GM19452 (cell line): Measurements from ENCODE around the gene TBCE.
"Not testable (repeated sequence)": the region's sequence is repeated elsewhere in the genome, so short reads cannot be mapped to it uniquely, and the experiment has no call there.

Source experiments
- ATAC-seq: cut with Tn5 transposase; IDR thresholded peaks from one replicate; pipeline ENCODE4 v1.9.1; 2021; ENCODE audit not compliant: unreplicated experiment

Gene TBCE

DNA sequence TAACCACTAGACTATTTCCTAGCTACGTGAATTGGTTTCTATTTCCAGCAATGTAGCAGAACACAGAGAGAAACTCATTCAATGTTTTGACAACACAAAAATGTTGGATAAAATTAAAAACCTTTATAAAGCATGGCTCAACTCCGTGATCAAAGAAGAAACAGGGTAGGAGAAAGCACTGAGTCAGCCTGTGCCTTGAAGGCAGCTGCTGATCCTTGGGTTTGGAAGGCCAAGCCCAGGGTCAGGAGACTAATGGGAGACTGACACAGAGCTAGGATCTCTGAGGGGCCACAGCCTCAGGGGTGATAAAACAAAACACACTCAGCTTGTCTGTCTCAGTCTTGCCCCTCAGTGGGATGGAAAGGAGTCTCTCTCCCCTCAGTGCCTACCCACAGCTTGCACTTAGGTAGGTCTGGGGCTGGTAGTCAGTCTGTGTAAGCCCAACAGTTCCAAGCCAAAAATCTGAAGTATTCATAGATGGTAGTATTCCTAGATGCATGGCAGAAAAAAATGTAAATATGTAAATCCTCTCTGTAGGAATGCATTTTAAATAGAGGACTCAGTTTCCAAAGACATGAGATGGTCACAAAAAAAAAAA, 83.8 kb downstream of the TBCE start:
- ATAC-seq: no peak

DNA sequence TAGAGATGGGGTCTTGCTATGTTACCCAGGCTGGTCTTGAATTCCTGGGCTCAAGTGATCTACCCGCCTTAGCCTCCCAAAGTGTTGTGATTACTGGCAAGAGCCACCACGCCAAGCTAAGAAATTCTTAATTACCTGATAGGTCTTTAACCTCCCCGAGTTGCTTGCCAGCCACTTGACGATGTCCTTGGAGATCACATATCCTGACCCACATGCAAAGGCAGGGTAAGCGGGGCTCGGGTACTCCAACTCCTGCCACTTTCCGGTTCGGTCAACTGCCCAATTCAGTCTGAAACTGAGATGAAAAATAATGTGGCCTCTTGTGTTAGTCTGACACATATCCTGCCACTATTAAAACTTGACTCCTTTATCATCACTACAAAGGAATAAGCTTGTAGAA, 86.8 kb downstream of the TBCE start:
- ATAC-seq: no peak

DNA sequence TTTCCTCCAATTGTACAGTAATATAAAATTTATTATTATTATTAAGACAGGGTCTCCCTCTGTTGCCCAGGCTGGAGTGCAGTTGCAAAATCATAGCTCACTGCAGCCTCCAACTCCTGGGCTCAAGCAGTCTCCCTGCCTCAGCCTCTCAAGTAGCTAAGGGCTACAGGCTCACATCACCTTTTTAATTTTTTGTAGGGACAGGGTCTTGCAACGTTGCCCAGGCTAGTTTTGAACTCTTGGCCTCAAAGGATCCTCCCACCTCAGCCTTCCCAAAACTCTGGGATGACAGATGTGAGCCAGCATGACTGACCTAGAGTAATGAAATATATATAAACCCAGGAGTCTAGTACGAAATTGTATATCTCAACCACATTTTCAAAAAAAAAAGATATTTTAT, 87.9 kb downstream of the TBCE start:
- ATAC-seq: no peak

DNA sequence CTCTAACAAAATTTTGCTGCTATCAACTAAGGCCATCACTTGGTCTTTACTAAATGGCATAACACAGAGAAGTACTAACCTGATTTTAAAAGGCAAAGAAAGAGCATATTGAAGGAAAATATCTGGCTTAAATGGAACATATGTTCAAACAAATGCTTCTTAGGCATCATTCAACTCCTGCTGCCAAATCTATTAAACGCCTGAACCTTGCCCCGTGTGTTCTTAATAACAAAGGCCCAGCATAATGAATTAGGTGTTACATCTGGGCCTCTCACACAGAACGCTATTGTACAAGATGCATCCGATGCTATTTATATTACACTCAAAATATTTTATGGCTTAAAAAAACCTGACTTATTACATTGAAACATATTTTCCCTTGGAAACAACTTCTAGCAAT, 88.6 kb downstream of the TBCE start:
- no peak for ATAC-seq

DNA sequence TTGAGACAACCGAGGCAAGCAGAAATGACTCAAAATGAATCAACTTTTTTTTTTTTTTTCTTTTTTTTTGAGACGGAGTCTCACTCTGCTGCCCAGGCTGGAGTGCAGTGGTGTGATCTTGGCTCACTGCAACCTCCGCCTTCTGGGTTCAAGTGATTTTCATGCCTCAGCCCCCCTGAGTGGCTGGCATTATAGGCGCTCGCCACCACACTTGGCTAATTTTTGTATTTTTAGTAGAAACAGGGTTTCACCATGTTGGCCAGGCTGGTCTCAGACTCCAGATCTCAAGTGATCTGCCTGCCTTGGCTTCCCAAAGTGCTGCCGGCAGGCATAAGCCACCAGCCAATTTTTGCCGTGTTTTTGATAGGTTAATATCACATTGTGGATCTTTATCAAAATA, 90.6 kb downstream of the TBCE start:
- not testable (repeated sequence) for ATAC-seq

DNA sequence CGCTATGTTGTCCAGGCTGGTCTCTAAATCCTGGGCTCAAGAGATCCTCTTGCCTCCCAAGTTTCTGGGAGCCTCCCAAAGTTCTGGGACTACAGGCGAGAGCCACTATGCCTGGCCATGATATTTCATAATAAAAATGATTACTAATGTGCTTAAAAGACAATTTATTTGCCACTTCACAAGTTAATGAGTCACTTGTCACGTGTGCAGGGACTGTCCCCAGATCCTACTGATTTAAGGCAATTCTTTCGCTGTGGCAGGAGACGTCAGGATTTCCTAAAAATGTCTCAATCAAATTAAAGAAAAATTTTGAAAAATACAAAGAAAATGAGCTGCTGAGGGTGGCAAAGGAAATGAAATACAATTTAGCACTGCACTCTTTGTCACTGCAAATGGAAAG, 93.5 kb downstream of the TBCE start:
- no peak for ATAC-seq

DNA sequence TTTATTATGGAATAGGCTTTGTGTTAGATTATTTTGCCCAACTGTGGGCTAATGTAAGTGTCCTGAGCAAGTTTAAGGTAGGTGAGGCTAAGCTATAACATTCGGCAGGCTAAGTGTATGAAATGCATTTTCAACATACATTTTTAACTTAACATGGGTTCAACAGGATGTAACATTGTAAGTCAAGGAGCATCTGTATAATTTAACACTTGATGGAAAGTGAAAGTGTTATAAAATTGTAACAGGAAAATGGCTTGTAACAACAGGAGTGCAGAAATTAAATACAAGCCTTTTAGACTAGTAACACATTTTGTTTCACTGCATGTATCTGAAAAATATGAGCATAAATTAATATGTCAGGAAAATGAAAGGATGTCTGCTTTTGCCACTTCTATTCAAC, 94.7 kb downstream of the TBCE start:
- ATAC-seq: no peak

DNA sequence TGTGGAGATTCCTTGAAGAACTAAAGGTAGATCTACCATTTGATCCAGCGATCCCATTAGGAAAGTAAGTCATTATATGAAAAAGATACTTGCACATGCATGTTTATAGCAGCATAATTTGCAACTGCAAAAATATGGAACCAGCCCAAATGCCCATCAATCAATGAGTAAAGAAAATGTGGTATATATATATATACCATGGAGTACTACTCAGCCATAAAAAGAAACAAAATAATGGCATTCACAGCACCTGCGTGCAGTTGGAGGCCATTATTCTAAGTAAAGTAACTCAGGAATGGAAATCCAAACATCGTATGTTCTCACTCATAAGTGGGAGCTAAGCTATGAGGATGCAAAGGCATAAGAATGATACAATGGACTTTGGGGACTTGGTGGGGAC, 95.6 kb downstream of the TBCE start:
- ATAC-seq: not testable (repeated sequence)

DNA sequence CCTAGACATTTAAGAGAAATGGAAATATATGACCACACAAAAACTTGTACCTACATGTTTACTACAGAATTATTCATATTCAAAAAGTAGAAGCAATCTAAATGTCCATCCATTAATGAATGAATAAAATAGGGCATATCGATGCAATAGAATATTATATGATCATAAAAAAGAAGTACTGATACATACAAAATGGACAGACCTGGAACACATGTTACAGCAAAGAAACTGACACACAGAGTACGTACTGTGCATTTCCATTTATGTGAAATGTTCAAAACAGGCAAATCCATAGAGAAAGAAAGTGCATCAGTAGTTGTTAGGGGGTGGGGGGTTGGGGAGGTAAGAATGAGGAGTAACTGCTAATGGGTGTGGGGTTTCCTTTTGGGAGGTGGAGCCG, 97.8 kb downstream of the TBCE start:
- ATAC-seq: no peak

DNA sequence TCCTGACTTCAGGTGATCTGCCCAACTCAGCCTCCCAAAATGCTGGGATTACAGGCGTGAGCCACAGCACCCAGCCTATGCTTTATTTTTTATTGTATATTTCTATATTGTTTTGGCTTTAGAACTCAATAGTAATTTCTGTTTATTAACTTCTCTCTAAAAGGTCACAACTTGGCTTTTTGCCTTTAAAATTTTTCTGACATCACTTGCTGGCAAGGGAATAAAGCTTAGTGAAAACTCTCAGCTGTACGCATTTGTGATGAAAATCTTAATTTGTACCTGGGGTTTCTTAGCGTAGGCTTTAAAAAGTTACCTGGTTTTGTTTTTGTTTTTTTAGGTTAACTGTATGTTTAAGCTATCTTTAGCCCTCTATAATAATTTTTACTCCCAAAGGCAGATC, 100.8 kb downstream of the TBCE start:
- no peak for ATAC-seq

DNA sequence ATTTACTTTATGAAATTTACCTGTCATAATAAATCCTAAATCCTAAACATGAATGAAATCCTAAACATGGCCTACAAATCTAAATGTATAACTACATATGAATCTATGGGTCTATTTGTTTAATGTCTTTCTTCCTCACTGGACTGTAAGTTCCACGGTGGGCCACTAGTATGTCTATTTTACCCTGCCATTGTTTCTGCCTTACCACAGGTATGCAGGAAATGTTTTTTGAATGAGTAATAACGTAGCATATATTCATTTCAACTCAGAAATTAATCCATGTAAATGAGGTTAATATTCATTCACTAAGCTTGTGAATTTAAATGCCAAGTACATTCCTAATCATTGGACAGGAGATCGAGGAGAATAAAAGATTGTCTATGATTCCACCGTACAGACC, 101.7 kb downstream of the TBCE start:
- no peak for ATAC-seq

DNA sequence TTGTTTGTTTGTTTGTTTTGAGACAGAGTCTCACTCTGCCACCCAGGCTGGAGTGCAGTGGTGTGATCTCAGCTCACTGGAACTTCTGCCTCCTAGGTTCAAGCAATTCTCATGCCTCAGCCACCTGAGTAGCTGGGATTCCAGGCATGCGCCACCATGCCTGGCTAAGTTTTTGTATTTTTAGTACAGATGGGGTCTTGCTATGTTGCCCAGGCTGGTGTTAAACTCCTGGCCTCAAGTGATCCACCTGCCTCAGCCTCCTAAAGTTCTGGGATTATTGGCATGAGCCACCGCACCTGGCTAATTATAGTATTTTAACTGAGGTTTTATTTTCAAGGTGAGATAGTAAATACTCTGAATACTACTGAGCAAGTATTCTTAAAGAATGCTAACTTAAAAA, 102.7 kb downstream of the TBCE start:
- not testable (repeated sequence) for ATAC-seq

DNA sequence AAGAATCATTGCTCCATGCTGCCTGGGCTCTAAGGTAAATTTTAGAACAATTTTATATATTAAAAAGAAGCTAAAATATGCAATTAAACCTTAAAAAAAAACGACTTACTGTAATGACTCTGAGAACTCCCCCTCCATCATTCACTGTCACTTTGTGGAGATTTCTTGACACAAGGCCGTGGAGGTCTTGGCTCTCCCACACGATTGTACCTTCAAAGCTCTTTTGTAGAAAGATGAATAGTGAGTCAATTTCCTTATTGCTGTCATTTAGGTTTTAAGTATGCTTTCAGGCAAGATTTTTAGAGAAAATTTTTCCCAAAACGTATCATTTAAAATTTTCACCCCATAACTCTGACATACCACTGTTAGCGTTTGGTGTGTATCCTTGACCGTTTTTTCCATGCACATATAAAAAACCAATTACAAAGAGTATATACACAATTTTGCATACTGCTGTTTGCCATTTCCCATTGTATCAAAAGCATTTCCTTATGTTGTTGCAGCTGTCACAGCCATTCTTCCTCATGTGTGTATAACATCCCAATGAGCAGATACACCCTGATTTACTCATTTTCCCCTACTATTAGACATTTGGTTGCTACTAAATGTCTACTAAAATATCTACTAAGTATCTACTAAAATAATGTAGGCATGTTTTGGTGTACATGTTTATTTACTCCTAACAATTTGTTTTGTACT, 103.7 kb downstream of the TBCE start:
- no peak for ATAC-seq

DNA sequence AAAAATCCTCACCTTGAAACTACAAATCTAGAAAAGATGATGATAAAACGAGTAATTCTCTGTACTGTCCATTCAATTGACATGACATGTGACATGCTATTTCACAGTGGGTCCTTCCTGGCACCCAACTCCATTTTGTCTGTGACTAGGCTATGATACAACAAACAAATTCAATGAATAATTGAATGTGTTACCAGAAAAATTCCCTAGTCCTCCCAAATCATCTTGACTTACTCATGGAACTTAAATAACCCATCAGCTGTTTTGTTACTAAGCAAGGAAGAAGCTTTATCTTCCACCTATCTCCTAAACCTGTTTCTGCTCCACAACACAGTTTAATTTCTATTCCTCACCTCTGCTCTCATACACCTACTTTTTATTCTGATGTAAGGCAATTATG, 106.6 kb downstream of the TBCE start:
- no peak for ATAC-seq

DNA sequence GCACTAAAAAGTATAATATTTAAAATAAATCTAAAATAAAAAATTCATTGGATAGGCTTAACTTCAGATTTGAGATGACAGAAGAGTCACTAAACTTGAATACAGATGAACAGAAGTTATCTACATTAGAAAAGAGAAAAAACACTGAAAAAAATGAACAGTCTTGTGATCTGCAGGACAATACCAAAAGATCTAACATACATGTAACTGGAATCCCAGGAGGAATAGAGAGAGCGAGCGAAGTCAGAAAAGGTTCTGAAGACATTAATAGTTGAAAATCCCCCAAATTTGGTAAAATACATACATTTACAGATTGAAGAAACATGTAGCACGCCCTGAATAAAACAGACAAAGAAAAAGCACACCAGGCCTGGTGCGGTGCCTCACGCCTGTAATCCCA, 115.9 kb downstream of the TBCE start:
- ATAC-seq: no peak

DNA sequence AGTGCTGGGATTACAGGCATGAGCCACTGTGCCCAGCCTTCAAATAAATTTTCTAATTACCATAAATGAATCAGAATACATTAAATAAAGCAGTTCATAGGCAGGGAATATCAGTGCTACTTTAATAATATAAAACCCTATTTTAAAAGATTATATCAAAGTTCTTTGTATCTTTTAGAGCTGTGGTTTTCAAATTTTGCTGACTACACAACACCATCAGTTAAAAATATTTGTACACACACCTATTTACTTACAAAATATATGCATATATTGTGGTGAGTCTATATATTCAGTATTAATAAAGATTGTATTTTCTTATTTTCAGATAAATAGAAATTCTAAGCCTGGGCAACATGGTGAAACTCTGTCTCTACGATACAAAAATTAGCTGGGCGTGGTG, 118.3 kb downstream of the TBCE start:
- ATAC-seq: no peak

DNA sequence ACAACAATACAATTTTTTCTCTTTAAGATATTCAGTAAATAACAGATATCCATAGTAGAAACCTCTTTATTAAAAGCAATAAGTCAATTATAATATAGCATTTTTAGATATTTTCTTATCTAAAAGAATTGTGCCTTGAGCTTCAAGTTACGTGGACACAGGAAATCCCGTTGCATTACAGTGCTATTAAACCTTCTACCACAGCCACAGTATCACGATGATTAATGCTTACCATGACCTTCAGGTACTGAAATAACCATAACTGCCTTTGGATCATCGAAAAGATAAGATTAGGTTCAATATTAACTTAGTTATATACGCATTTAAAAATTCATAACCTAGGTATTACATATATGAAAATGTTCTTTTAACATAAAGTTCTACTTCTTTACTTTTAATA, 119.1 kb downstream of the TBCE start:
- no peak for ATAC-seq

DNA sequence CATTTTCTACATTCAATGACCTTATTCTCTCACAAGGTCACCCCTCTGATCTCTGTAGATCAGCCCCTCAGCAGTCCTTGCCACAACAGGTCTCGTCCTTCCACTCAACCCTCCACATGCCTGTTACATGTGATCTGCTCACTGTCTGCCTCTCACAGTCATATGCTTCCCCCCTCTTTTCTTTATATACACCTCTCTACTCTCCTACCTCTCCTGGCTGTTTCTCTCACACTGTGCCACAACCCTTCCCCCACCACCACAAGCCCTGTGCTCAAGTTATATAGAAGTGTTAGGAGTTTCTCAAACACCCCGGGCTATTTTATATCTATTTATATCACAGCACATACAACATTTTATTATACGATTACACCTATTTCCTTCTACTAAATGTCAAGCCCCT, 124.4 kb downstream of the TBCE start:
- no peak for ATAC-seq

DNA sequence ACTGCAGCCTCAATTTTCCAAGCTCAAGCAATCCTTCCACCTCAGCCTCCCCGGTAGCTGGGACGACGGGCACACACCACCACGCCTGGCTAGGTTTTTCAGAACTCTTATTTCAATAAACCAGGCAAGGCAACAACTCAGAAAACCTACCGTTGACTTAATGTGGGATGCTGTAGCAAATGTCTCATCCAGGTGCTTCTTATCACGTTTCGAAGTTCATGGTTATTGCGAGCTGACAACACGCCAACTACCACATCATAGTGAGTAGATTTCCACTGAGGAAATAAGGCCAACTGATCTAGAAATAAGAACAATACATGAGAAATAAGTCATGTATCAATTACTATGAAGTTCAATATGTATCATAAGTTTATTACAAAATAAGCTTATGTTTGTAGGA, 127.3 kb downstream of the TBCE start:
- ATAC-seq: no peak

DNA sequence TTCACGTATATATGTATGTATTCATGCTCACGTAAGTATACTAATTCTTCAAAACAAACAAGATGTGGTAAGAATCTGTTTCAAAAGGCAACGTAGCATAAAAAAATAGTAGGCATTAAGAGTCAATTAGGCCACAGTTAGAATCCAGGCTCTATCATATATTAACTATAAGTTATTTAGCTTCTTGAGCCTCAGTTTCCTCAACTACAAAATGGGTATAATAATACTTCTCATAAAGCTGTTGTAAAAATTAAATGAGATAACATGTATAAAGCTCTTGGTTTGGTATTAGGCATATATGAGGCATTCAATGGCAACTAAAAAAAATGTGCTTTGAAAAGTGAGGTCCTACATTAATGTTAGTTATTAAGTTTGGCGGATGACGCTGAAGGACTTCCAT, 127.8 kb downstream of the TBCE start:
- ATAC-seq: no peak

DNA sequence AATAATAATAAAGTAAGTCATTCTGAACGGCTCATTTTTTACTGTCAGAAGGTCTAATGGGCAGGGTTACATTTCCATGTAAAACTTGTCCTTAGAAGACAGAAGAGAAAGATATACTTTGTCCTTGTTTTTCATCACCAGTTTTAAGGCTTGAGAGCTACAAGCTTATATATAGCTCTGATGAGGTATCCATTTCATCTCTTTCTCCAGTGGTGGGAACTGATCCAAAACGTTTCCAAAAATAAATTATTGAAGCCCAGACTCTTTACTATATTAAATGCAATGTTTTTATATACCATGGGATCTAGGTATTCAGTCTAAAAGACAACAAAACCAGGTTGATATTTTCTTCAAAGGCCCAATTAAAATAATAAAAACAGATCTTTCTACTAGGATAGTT, 128.3 kb downstream of the TBCE start:
- no peak for ATAC-seq

DNA sequence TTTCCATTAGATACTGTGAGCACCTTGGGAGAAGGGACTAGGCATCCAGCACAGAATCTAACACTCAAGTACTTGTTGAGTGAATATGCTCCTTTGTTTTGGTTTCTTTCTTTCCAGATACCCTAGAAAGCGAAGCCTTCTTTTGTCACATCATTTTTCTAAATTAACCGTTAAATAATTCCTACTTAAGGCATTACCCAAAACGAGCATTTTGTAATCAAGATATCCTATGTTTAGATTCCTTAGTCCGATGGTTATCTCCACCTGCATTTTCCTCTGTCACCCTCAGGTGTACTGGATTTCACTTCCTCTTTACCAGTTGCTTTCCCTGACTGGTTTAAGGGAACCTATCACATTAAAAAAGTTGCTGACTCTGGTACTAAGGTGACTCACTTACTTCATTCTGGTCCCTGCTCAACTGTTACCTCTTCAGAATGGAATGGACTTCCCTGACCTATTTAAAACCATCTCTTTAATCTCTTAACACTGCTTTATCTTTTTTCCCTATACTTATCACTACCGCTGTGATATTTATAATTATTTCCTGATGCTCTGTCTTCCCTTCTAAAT, 133.8 kb downstream of the TBCE start:
- ATAC-seq: no peak
